GM18873 (cell line): ENCODE data around the gene KRTAP4-3.
"Not testable (repeated sequence)": the region's sequence is repeated elsewhere in the genome, so short reads cannot be mapped to it uniquely, and the experiment has no call there.

Experiments
- ATAC-seq: cut with Tn5 transposase; IDR thresholded peaks from one replicate; pipeline ENCODE4 v1.9.1; 2021; ENCODE audit warnings: mild to moderate bottlenecking, moderate library complexity, moderate number of reproducible peaks; ENCODE audit not compliant: unreplicated experiment, low FRiP score

The KRTAP4-3 gene

GRCh38 chr17:41119696-41120690 lies 48.0 kb downstream of the KRTAP4-3 start:
- ATAC-seq, result not testable (repeated sequence)

GRCh38 chr17:41118721-41119120 lies 49.3 kb downstream of the KRTAP4-3 start:
- ATAC-seq, result no peak

DNA sequence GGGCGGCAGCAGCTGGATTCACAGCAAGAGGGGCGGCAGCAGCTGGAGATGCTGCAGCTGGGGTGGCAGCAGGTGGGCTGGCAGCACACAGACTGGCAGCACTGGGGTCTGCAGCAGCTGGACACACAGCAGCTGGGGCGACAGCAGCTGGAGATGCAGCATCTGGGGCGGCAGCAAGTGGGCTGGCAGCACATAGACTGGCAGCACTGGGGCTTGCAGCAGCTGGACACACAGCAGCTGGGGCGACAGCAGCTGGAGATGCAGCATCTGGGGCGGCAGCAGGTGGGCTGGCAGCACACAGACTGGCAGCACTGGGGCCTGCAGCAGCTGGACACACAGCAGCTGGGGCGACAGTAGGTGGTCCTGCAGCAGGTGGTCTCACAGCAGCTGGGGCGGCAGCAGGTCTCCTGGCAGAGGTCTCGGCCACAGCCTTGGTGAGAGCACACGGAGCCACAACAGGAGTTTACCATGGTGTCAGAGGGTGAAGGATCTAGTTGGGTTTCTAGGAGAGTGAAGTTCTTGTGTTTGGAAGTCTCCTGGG lies 50.1 kb downstream of the KRTAP4-3 start, which contains the start of gene KRTAP4-11:
Gene KRTAP4-11 (minus strand): TSS at position 528 of the 541 bp plus-strand sequence. CDS start 58 bp downstream, at position 470.
- not testable (repeated sequence) for ATAC-seq
